ENCODE measurements around the gene UPF1.
"Not testable (repeated sequence)": the region's sequence is repeated elsewhere in the genome, so short reads cannot be mapped to it uniquely, and the experiment has no call there.

UPF1 gene

GRCh38 chr19:18799389-18799970 lies 32.3 kb upstream of the UPF1 start:
- DNase-seq: no peak

- no peak for DNase-seq
Observed at GRCh38 chr19:18800079-18800478, 31.7 kb upstream of the UPF1 start.

- DNase-seq: no peak
Observed at GRCh38 chr19:18800636-18801035, 31.1 kb upstream of the UPF1 start.

- no peak for DNase-seq
Observed at GRCh38 chr19:18802354-18802753, 29.4 kb upstream of the UPF1 start.

- no peak for DNase-seq
Observed at GRCh38 chr19:18803550-18804138, 28.1 kb upstream of the UPF1 start.

GRCh38 chr19:18804139-18804601 lies 27.6 kb upstream of the UPF1 start:
- DNase-seq: no peak

GRCh38 chr19:18804643-18805042 lies 27.1 kb upstream of the UPF1 start:
- DNase-seq: no peak

GRCh38 chr19:18807861-18808331 lies 23.9 kb upstream of the UPF1 start:
- no peak for DNase-seq

GRCh38 chr19:18809149-18809868 lies 22.4 kb upstream of the UPF1 start:
- DNase-seq: no peak

GRCh38 chr19:18811638-18812037 lies 20.1 kb upstream of the UPF1 start:
- not testable (repeated sequence) for DNase-seq

GRCh38 chr19:18814063-18814462 lies 17.7 kb upstream of the UPF1 start:
- no peak for DNase-seq

- no peak for DNase-seq
Observed at GRCh38 chr19:18815673-18816072, 16.1 kb upstream of the UPF1 start.

- DNase-seq: not testable (repeated sequence)
Observed at GRCh38 chr19:18816645-18817044, 15.1 kb upstream of the UPF1 start.

- DNase-seq: no peak
Observed at GRCh38 chr19:18817574-18817973, 14.2 kb upstream of the UPF1 start.

GRCh38 chr19:18828786-18829185 lies 3.0 kb upstream of the UPF1 start:
- DNase-seq: no peak

GRCh38 chr19:18830488-18830887 lies 1.3 kb upstream of the UPF1 start:
- DNase-seq: no peak

- DNase-seq: peak; percentile 50
Observed at GRCh38 chr19:18832306-18833140, 764 bp downstream of the UPF1 start.

GRCh38 chr19:18833141-18833476 lies 1.4 kb downstream of the UPF1 start:
- DNase-seq: no peak

- DNase-seq: no peak
Observed at GRCh38 chr19:18833849-18834643, 2.3 kb downstream of the UPF1 start.

- no peak for DNase-seq
Observed at GRCh38 chr19:18834644-18834984, 2.9 kb downstream of the UPF1 start.

GRCh38 chr19:18839465-18840287 lies 7.9 kb downstream of the UPF1 start:
- no peak for DNase-seq

Measured in retina (tissue), 1 donor.